Ascending aorta (tissue), 2 donors: ENCODE measurements around the gene POGLUT2. TPM values are rescaled to one million over a fixed set of nuclear protein-coding genes. Genes with fewer than 3 reads are reported as not detected.

Source experiments
- DNase-seq, 2 donors: peaks; one replicate each; pipeline ENCODE4 v3.0.0-alpha.2; 2019; ENCODE audit warnings: low spot score in 2 of 2
- H3K27ac ChIP-seq, 2 donors: fragments of 200-600 bp; sonication (generic); one replicate each; pipeline ENCODE4 v1.5.1; 2016 to 2017; ENCODE audit warnings: mild to moderate bottlenecking in 1 of 2
- H3K27me3 ChIP-seq: fragments of 200-600 bp; sonication (generic); one replicate; pipeline ENCODE4 v1.5.1; 2017
- H3K36me3 ChIP-seq, 2 donors: fragments of 200-600 bp; sonication (generic); one replicate each; pipeline ENCODE4 v1.5.1; 2016
- H3K4me1 ChIP-seq, 2 donors: fragments of 200-600 bp; sonication (generic); one replicate each; pipeline ENCODE4 v1.5.1; 2016 to 2017; ENCODE audit warnings: mild to moderate bottlenecking in 1 of 2
- H3K4me3 ChIP-seq, 2 donors: fragments of 200-600 bp; sonication (generic); one replicate each; pipeline ENCODE4 v1.5.1; 2016 to 2017; ENCODE audit warnings: mild to moderate bottlenecking in 1 of 2
- H3K9me3 ChIP-seq, 2 donors: fragments of 200-600 bp; sonication (generic); one replicate each; pipeline ENCODE4 v1.5.1; 2016
- intact Hi-C: fragments of 100-400 bp; cut with DNase I; formaldehyde crosslinking; loops from one replicate; pipeline ENCODE4 v1.15.1; 2023
- total RNA-seq: library from RNA; depleted of rRNA; stranded (reverse); fragments of >200 nt; gene quantifications from one replicate; pipeline ENCODE4 v1.1.0, GENCODE V29; 2016
- TF ChIP-seq, protein P1 (sequence below), 3 experiments: fragments of 200-600 bp in 2 of 3; fragments of 450-650 bp in 1 of 3; sonication (generic) in 2 of 3; IDR thresholded peaks; one replicate each; pipeline ENCODE4 v1.5.1; 2016 to 2019; ENCODE audit warnings: antibody characterized with exemption in 3 of 3, mild to moderate bottlenecking in 1 of 3, moderate library complexity in 1 of 3

Gene POGLUT2
- total RNA-seq, 1 donor from 2014 or later: 38.0 TPM

DNA sequence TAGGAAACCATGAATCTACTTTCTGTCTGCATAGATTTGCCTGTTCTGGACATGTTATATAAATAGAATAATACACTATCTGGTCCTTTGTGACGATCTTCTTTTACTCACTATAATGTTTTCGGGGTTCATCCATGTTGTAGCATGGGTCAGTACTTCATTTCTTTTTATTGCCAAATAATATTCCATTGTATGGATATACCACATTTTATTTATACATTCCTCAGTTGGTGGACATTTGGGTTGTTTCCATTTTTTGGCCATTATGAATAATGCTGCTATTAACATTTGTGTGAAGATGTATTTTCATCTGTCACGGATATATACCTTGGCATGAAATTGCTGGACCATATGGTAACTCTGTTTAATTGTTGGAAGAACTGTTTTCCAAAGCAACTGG lies 6.9 kb upstream of the POGLUT2 start:
- intact Hi-C loops: no loop called here
- Histone ChIP-seq H3K9me3 (peaks cover 0 to 2% of the 10 kb centered on the region in 2 donors), H3K27me3 (no peaks in the 10 kb centered on the region), H3K27ac (no peak overlapping the region), H3K4me1 (peaks cover 1 to 7% of the 10 kb centered on the region in 2 donors), H3K36me3 (peaks cover 0 to 2% of the 10 kb centered on the region in 2 donors), H3K4me3 (no peak overlapping the region)
- TF ChIP-seq, protein P1, sequence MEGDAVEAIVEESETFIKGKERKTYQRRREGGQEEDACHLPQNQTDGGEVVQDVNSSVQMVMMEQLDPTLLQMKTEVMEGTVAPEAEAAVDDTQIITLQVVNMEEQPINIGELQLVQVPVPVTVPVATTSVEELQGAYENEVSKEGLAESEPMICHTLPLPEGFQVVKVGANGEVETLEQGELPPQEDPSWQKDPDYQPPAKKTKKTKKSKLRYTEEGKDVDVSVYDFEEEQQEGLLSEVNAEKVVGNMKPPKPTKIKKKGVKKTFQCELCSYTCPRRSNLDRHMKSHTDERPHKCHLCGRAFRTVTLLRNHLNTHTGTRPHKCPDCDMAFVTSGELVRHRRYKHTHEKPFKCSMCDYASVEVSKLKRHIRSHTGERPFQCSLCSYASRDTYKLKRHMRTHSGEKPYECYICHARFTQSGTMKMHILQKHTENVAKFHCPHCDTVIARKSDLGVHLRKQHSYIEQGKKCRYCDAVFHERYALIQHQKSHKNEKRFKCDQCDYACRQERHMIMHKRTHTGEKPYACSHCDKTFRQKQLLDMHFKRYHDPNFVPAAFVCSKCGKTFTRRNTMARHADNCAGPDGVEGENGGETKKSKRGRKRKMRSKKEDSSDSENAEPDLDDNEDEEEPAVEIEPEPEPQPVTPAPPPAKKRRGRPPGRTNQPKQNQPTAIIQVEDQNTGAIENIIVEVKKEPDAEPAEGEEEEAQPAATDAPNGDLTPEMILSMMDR (IDR thresholded peaks at IDR 0.05): no peak
- DNase-seq: no peak

DNA sequence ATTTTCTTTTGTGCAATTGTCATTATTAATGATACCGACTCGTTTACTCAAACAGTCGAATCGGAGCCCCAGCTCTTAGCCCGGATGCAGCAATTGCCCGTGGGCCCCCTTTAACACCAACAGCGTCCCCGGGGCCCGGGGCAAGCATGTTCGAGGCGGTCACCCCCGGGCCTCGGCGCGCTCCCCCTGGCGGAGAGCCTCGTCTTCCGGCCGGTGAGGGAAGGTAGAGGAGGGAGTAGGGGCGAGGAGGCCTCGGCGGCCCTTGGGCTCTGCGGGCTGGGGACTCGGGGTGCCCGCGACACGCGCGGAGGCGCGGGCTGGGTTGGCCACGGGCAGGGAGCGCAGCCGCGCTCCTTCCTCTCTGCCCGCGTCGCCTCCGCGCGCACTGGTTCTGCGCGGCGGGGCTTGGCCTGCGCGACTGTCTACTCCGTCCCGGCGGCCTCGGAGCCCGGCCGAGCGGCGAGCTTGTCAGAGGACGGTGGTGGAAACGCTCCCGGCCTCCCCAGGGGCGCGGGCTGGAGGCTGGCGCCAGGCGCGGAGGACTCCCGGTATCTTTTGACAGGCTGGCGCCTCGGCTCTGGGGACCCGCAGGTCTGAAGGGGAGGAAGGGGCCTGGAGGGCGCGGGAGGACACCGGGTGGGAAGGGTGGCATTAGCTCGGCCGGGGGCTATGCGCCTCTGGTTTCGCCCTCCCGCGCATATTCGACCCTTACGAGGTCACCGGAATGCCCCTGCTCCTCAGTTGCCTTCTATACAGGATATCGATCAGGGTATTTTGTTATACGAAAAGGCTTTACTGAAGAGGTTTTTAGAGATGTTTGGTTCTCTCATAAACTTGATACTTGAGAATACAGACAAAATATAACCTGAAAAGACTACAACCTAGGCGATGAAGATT lies 1.6 kb upstream of the POGLUT2 start:
- Histone ChIP-seq H3K36me3 (no peaks in the 10 kb centered on the region), H3K9me3 (no peaks in the 10 kb centered on the region), H3K4me1 (peaks cover 7% of the 10 kb centered on the region in 2 donors), H3K4me3 (peak overlapping the region; percentile 86 to 89), H3K27ac (peak overlapping the region; percentile 86), H3K27me3 (no peaks in the 10 kb centered on the region)
- intact Hi-C loops: loop anchor here (1.0 kb wide), 2 partner anchors 27 to 203 kb away; partner anchors contain the start of gene TEX30
- TF ChIP-seq, protein P1 (IDR thresholded peaks at IDR 0.05): peak; percentile 54 to 74 (median 62)
- peak; percentile 27 to 87 for DNase-seq

DNA sequence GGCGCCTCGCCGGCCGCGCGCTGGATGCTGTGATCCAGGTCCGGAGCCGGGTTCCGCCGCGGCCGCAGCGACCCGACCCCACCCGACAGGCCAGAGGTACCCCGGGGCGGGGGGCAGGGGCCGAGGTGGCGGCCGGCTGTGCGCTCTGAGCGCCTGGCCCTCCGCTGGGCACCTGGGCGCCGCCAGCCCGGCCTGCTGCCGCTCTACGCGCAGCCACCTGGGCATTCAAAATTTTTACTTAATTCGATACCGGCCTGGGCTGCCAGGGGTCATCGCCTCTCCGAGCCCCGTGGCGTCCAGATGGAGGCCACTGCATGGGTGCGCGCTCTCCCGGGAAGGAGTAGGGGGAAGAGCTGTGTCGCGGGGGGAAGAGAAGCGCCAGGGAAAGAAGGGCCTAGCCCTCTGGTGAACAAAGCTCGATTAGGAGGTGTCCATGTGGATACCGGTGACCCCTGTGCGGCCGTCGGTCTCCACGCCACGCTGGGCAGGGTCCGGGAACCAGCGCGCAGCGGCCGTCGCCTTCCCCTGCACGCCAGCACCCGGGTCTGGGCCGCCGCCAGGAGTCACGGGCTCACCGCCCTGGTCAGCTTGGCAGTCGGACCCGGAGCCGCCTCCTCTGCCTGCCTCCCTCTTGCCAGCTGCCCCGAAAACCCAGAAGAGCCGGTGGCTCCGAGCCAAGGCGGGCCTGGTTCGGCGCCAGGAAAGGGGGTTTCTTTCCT lies 809 bp upstream of the POGLUT2 start:
- intact Hi-C loops: loop anchor here (1.0 kb wide), 3 partner anchors 26 to 202 kb away; partner anchors contain the start of genes ERCC5 and TEX30
- H3K4me3 ChIP-seq: peak overlapping the region; percentile 86 to 89
- peak in 1 of 2 donors; percentile 71 for DNase-seq
- H3K9me3 ChIP-seq: no peaks in the 10 kb centered on the region
- no peaks in the 10 kb centered on the region for H3K27me3 ChIP-seq
- peak overlapping the region; percentile 86 for H3K27ac ChIP-seq
- peaks cover 7% of the 10 kb centered on the region in 2 donors for H3K4me1 ChIP-seq
- TF ChIP-seq, protein P1 (IDR thresholded peaks at IDR 0.05): no peak
- no peaks in the 10 kb centered on the region for H3K36me3 ChIP-seq

DNA sequence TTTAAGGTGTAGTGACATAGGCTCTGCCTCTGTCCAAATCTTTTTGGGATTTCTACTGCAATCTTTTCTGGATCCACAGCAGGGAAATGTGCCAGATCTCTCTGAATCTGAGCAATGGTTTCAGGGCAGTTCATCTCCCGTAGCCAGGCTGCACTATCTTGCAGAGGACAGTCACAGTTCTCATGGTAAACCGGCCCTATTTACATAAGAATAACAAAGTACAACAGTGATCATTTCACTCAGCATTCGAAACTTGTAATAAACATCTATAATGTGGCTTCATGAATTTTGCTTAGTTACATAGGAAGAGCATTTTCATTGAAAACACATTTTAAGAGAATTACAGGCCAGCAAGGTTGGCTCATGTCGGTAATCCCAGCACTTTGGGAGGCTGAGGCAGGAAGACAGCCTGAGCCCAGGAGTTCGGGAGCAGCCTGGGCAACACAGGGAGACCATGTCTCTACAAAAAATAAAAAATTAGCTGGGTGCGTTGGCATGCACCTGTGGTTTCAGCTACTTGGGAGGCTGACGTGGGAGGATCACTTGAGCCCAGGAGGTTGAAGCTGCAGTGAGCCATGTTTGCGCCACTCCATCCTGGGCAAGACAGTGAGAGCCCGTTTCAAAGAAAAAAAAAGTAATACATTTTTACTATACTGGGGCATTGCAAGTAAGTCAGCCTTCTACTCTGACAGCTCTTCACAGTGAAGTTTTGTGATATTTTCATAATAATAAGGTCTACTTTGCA lies 5.0 kb downstream of the POGLUT2 start:
- H3K9me3 ChIP-seq: no peaks in the 10 kb centered on the region
- no peak overlapping the region for H3K27ac ChIP-seq
- no peak overlapping the region for H3K4me3 ChIP-seq
- no peaks in the 10 kb centered on the region for H3K27me3 ChIP-seq
- intact Hi-C loops: no loop called here
- no peaks in the 10 kb centered on the region for H3K4me1 ChIP-seq
- DNase-seq: no peak
- TF ChIP-seq, protein P1 (IDR thresholded peaks at IDR 0.05): no peak
- peaks cover 5 to 23% of the 10 kb centered on the region in 2 donors for H3K36me3 ChIP-seq

DNA sequence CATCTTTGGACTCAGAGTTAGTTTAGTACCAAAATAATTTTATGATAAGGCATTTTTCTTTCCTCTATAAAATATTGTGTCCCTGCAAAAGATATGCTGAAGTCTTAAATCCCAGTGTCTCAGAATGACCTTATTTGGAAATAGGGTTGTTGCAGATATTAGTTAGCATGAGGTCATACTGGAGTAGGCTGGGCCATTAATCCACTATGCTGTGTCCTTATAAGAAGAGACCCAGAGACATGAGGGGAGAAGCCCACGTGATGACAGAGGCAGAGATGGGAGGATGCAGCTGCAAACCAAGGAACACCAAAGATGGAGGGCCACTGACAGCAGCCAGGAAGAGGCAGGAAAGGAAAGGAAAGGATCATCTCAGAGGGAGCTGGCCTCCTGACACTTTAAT lies 6.4 kb downstream of the POGLUT2 start:
- Histone ChIP-seq H3K27ac (no peak overlapping the region), H3K9me3 (no peaks in the 10 kb centered on the region), H3K4me3 (no peak overlapping the region), H3K36me3 (peaks cover 9 to 31% of the 10 kb centered on the region in 2 donors), H3K4me1 (no peaks in the 10 kb centered on the region), H3K27me3 (no peaks in the 10 kb centered on the region)
- intact Hi-C loops: no loop called here
- TF ChIP-seq, protein P1 (IDR thresholded peaks at IDR 0.05): no peak
- no peak for DNase-seq
